Right forelimb (tissue), 1 donor: ENCODE data around the gene TMEM245.
"Not testable (repeated sequence)": the region's sequence is repeated elsewhere in the genome, so short reads cannot be mapped to it uniquely, and the experiment has no call there.

Source experiments
- DNase-seq: peaks from one replicate; pipeline ENCODE4 v3.0.0-alpha.2; 2018

TMEM245 gene

DNA sequence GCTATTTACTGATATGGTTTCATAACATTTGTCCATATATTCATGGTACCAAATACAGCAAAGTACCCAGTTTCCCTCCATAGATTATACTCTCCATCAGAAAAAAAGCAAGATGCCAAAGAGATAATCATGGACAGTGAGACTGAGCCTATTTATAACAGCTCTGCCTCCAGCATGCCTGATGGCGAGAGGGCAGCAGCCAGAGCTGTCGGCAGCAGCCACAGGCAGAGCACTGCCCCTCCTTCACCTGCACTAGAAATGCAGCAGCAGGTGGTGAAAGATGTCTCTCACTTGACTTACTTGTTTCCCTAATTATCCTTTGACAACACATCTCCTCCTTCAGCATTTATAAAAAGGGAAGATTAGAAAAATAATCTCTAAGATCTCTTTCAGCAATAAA is 138.9 kb downstream of the TMEM245 start:
- no peak for DNase-seq

GRCh38 chr9:108978205-108978604 is 141.5 kb downstream of the TMEM245 start:
- no peak for DNase-seq

- DNase-seq: no peak
These were observed 145.9 kb downstream of the TMEM245 start for GRCh38 chr9:108973895-108974294.

GRCh38 chr9:108972626-108973209 is 147.0 kb downstream of the TMEM245 start:
- DNase-seq: no peak

DNA sequence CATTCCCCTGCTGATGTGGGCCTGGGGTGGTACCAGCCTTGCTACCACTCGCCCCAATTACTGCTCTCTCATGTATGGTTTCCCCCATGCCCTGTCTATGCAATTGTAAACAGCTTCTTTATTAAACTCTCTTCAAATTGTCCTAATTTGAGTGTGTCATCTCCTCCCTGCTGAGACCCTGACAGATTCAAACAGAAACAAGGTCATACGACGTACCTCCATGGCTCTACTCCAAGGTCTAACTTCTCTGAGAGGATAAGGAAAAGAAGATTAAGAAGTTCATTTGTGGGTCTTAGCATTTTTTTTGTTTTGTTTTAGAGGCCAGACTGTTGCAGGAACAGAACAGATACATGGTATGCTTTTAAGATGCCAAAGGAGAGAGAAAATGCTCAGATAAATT is 147.6 kb downstream of the TMEM245 start:
- no peak for DNase-seq

- DNase-seq: not testable (repeated sequence)
These were observed 148.4 kb downstream of the TMEM245 start for GRCh38 chr9:108971392-108971791.

DNA sequence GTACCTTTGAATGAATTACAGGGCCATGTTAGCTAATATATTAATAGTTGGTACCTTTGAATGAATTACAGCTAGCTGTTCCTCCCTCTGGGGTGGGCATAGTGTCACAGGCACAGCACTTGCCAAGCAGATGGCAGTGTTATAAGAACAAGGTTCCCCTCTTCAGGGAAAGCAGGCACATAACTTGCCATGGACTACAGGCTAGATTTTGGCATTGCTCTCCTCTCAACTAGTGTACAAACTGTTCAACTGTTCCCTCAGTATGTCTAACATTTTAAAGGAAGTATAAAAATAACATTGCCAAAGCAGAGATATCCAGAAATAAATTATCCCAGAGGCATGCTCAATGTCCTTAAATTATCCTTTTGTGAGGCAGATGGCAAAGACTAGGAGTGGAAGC is 151.8 kb downstream of the TMEM245 start:
- DNase-seq: no peak
